Measurements from ENCODE around the gene CEP43.

DNA sequence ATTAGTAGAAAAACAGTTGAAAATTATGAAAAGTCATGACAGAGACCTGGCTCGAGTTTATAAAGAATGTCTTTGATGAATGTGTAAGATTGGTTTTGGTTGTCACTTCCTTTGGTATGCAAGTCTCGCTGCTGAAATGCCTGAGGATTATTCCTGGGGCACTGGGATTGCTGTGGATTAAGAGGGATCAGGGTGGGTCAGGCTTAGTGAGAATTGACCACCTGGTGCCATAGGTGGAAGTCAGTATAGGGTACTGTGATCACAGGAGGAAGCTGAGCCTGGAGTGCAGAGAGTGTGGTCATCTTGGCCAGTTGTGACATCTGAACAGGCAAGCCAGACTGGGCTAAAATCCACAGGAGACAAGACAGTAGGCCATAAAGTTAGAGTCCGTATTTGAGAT lies 34.9 kb downstream of the CEP43 start:
- TF ChIP-seq CTCF (IDR thresholded peaks at IDR 0.05; ENCODE audit: low read depth, low read length, poor library complexity, severe bottlenecking) = no peak
- TF ChIP-seq EZH2phosphoT487 (IDR thresholded peaks at IDR 0.05; ENCODE audit: borderline replicate concordance, low read length) = no peak
